Heart right ventricle (tissue), 16 donors: ENCODE results near the gene ATP6AP1. TPM values are rescaled to one million over a fixed set of nuclear protein-coding genes. Genes with fewer than 3 reads are reported as not detected.
"Not testable (repeated sequence)": the region's sequence is repeated elsewhere in the genome, so short reads cannot be mapped to it uniquely, and the experiment has no call there.

Experiments
- ATAC-seq, 8 donors: fragments of 200-7000 bp; cut with Tn5 transposase; one replicate each; pipeline ENCODE4 v1.9.1; 2020; ENCODE audit warnings: mild to moderate bottlenecking in 8 of 8, moderate library complexity in 8 of 8, moderate number of reproducible peaks in 1 of 8
- DNase-seq, 2 donors: peaks; one replicate each; pipeline ENCODE4 v3.0.0-alpha.2; 2020
- H3K27ac ChIP-seq, 10 donors: fragments of 200-600 bp; sonication (generic) in 2 of 10; one replicate each; pipeline versions ENCODE4 v1.5.0 to v1.8.0; 2020 to 2022; ENCODE audit warnings: mild to moderate bottlenecking in 3 of 10
- H3K27me3 ChIP-seq, 7 donors: fragments of 200-600 bp; one replicate each; pipeline ENCODE4 v1.8.0; 2021 to 2022; ENCODE audit warnings: mild to moderate bottlenecking in 2 of 7
- H3K36me3 ChIP-seq, 9 donors: fragments of 200-600 bp; sonication (generic) in 1 of 9; one replicate each; pipeline versions ENCODE4 v1.5.0 to v1.8.0; 2020 to 2022; ENCODE audit warnings: mild to moderate bottlenecking in 2 of 9
- H3K4me1 ChIP-seq, 9 donors: fragments of 200-600 bp; sonication (generic) in 1 of 9; one replicate each; pipeline versions ENCODE4 v1.5.0 to v1.8.0; 2020 to 2022; ENCODE audit warnings: mild to moderate bottlenecking in 4 of 9
- H3K4me3 ChIP-seq, 10 donors: fragments of 200-600 bp; sonication (generic) in 2 of 10; one replicate each; pipeline versions ENCODE4 v1.5.0 to v1.8.0; 2020 to 2022; ENCODE audit warnings: mild to moderate bottlenecking in 7 of 10, moderate library complexity in 2 of 10
- H3K9me3 ChIP-seq, 11 donors: fragments of 200-600 bp in 10 of 11; sonication (generic) in 2 of 11; one replicate each; pipeline versions ENCODE4 v1.5.0 to v1.8.0; 2013 to 2022; ENCODE audit warnings: mild to moderate bottlenecking in 2 of 11, control low read depth in 1 of 11, moderate library complexity in 1 of 11
- WGBS, 2 donors: extraction: QIAGEN DNeasy Blood & Tissue Kit; methylation state at CpG; one replicate each; pipeline ENCODE4 v1.1.7; 2013; ENCODE audit warnings: inconsistent platforms in 1 of 2; 5-methylcytosine and 5-hydroxymethylcytosine counted together
- intact Hi-C, 10 donors: fragments of 100-400 bp; cut with DNase I; formaldehyde crosslinking; loops; one replicate each; pipeline versions ENCODE4 v1.11.1 to v1.14.2; 2022
- polyA plus RNA-seq, 2 donors: library from polyadenylated mRNA; stranded (reverse); fragments of 200-250 nt; gene quantifications; one replicate each; pipeline ENCODE4 v1.2.3, GENCODE V29; 2013
- total RNA-seq, 10 donors: library from RNA; stranded (reverse); fragmentation: NEBNext Ultra II Directional in 3 of 10; extraction: Animal tissue kit (Norgen Biotek cat#: 25700) in 3 of 10; gene quantifications; one replicate each; pipeline versions ENCODE4 v1.2.1 to v1.2.4, GENCODE V29; 2021 to 2023
- TF ChIP-seq, protein P1 (sequence below), 9 donors: fragments of 200-600 bp; sonication (generic) in 2 of 9; IDR thresholded peaks; one replicate each; pipeline versions ENCODE4 v1.5.0 to v1.8.0; 2021 to 2022; ENCODE audit warnings: antibody characterized with exemption in 9 of 9, mild to moderate bottlenecking in 5 of 9, moderate library complexity in 1 of 9
- donor health status: Arrhythmogenic right ventricular cardiomyopathy.
- donor health status: ischemic (EF 13 %, LVEDD 7.1; RV severe dilation, severe dysfunction).
- donor health status: healthy with polysubstance abuse.
- donor health status: DM: no; HTN: yes; CAD: no.
- donor health status: DM: no; HTN: no; CAD: no.
- donor health status: ischemic (EF 25% LVEDD 6.9; RV normal size, moderate dysfunction).
- donor health status: ischemic (EF 25% LVEDD 5.7; RV mildly dilated, moderate dysfunction).
- donor health status: healthy.
- donor health status: DM: yes; HTN: yes; CAD: no.
- donor health status: Ischemic cardiomyopathy.
- donor health status: ischemic (EF 35%, LVEDD 5.7; RV mildly dilated, moderate dysfunction).
- donor health status: nonischemic (EF 11% LVEDD 7.7; RV severe dilation, severe dysfunction).
- donor health status: DM: yes; HTN: yes; CAD: no.
- donor health status: PGD.
- donor health status: ischemic (EF 29% LVEDD 5.4; RV normal size, mild dysfunction).
- donor health status: nonischemic (EF 23%, LVEDD 6.1; RV moderate dilation, normal function).

ATP6AP1 gene
- total and polyA plus RNA-seq, 12 donors: 26.0 to 113 (median 90.6) TPM

DNA sequence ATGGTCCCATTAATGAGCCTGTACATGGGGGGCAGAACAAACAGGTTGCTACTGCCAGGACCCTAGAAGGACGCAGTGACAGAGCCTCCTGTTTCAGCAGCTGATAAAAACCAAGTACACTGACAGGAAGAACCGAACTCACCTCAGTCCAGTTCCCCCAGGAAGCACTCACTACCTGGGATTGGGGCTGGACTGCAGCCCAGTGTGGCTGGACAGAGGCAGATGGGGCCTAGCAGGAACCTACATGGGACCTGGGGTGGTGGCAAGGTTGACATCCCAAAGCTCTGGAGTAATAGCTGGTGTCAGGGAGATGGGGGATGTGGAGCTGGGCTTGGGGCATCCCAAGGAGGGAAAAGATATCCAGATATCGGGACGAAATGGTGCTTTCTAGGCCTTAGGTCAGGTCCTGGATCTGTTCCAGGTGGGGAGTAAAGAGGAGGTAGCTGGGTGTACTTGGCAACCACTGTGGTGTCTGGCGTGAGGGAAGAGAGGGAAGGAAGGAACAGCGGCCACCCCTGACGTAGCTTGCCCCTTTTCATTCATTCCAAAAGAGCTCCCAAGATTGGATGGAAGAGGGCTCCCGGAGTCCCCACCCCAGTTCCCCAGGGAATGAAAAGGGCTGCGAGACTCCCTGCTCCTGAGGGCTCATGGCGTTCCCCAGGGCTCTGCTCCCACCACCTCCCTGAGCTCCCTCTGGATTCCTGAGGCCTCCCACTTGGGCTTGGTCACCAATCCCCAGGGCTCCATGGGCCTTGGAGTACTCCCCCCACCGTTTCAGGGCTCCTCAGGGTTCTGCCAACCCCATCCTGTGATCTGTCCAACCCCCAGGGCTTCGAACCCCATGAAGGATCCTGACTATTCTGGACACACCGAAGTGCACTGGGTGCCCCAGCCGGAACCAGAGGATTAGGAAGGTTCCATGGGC is 44.9 kb upstream of the ATP6AP1 start:
- Histone ChIP-seq H3K27ac (no peak overlapping the region), H3K36me3 (peaks cover 0 to 20% (median 0%) of the 10 kb centered on the region in 9 donors), H3K4me1 (peaks cover 0 to 23% (median 11%) of the 10 kb centered on the region in 9 donors), H3K27me3 (no peaks in the 10 kb centered on the region), H3K9me3 (peaks cover 0 to 4% (median 0%) of the 10 kb centered on the region in 11 donors), H3K4me3 (no peak overlapping the region)
- TF ChIP-seq, protein P1, sequence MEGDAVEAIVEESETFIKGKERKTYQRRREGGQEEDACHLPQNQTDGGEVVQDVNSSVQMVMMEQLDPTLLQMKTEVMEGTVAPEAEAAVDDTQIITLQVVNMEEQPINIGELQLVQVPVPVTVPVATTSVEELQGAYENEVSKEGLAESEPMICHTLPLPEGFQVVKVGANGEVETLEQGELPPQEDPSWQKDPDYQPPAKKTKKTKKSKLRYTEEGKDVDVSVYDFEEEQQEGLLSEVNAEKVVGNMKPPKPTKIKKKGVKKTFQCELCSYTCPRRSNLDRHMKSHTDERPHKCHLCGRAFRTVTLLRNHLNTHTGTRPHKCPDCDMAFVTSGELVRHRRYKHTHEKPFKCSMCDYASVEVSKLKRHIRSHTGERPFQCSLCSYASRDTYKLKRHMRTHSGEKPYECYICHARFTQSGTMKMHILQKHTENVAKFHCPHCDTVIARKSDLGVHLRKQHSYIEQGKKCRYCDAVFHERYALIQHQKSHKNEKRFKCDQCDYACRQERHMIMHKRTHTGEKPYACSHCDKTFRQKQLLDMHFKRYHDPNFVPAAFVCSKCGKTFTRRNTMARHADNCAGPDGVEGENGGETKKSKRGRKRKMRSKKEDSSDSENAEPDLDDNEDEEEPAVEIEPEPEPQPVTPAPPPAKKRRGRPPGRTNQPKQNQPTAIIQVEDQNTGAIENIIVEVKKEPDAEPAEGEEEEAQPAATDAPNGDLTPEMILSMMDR (IDR thresholded peaks at IDR 0.05): no peak
- 50 to 57% methylated on average over 9 to 14 of the region's 14 CpGs for WGBS, 2 donors
- ATAC-seq (no peak), DNase-seq (no peak)
- intact Hi-C loops: no loop called here

DNA sequence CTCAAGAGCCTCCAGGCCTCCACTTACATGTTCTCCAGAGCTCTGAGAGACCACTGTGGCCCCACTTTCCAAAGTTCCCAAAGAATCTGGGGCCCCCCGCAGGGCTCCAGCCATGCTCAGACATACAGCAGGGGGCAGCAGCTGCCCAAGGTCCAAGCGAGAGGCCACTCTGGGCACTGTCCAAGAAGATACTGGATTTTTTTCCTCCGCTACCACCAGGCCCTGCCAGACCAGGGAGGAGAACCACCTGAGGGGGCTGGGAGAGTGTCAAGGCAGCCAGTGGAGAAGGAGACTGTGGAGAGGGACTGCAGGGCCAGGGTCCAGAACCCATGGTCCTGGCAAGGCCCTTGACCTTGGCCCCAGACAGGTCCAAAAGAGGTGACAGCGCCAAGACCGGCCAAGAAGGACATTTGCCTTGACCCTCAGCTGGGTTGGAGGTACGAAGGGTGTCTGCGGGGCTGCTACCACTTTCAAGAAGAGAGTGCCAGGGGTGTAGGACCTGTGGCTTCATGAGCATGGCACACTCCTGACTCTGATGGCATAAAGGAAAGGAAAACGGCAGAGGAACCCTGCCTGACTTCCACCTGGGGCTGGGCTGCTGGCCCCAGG is 44.1 kb upstream of the ATP6AP1 start:
- no peak overlapping the region for H3K27ac ChIP-seq
- H3K4me3 ChIP-seq: no peak overlapping the region
- H3K9me3 ChIP-seq: no peaks in the 10 kb centered on the region
- H3K4me1 ChIP-seq: peaks cover 0 to 23% (median 11%) of the 10 kb centered on the region in 9 donors
- WGBS, 2 donors: 41 to 55% methylated on average over 8 of the region's 8 CpGs
- DNase-seq: peak in 1 of 2 donors; percentile 20
- H3K36me3 ChIP-seq: peaks cover 0 to 20% (median 0%) of the 10 kb centered on the region in 9 donors
- no peaks in the 10 kb centered on the region for H3K27me3 ChIP-seq
- intact Hi-C loops: no loop called here
- peak in 2 of 8 donors; percentile 28 to 29 for ATAC-seq
- TF ChIP-seq, protein P1 (IDR thresholded peaks at IDR 0.05): peak in 8 of 9 donors; percentile 15 to 64 (median 51)

DNA sequence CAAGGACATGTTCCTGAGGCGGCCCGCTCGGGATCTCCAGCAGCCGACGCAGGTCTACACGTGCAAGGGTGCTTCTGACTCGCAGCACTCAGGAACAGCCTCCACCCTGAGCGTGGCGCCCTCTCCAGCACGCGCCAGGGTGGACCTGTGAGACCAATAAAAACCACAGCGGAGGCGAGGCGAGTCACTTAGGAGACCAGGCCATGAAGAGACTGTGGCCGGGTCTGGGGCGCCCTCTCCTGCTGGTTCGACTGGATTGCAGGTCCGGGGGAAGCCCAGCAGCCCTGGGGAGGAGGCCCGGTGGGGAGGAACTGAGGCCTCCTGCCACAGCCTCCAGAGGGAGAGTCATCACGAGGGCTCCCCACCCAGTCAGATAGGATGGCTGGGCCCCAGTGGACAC is 40.4 kb upstream of the ATP6AP1 start:
- WGBS, 2 donors: no CpG with 5 or more reads among the region's 20 CpGs
- H3K4me1 ChIP-seq: peaks cover 0 to 11% (median 4%) of the 10 kb centered on the region in 9 donors
- H3K9me3 ChIP-seq, H3K27me3 ChIP-seq, H3K36me3 ChIP-seq, H3K4me3 ChIP-seq, DNase-seq, intact Hi-C loops, H3K27ac ChIP-seq: not testable (repeated sequence)
- ATAC-seq: peak; percentile 6 to 58 (median 35)

DNA sequence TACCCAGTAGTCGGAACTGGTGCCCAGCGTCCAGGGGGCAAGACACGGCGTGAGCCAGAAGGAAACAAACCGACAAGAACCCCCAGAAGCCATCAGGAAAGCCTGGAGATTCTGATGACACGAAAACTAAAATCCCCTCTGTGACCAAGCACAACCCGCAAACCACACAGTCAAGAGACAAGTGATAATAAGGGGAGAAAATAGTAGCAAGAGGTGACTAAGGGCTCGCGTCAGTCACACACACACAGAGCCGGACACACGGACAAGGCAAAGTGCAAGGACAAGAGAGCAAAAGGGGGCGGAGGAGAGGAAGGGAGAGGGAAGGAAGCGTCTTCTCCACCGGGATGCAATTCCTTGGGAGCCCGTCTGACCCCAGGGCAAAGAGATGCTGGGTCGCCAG is 39.8 kb upstream of the ATP6AP1 start:
- H3K36me3 ChIP-seq, H3K27ac ChIP-seq, H3K27me3 ChIP-seq, intact Hi-C loops, H3K9me3 ChIP-seq, DNase-seq, H3K4me3 ChIP-seq: not testable (repeated sequence)
- H3K4me1 ChIP-seq: peaks cover 0 to 10% (median 4%) of the 10 kb centered on the region in 9 donors
- no CpG with 5 or more reads among the region's 16 CpGs for WGBS, 2 donors
- ATAC-seq: peak in 5 of 8 donors; percentile 2 to 26 (median 11)
